Measurements from ENCODE around the gene CCNJL. TPM values are rescaled to one million over a fixed set of nuclear protein-coding genes. Genes with fewer than 3 reads are reported as not detected.

The CCNJL gene
- total RNA-seq, 1 donor from 2014 or later: 11.4 TPM

DNA sequence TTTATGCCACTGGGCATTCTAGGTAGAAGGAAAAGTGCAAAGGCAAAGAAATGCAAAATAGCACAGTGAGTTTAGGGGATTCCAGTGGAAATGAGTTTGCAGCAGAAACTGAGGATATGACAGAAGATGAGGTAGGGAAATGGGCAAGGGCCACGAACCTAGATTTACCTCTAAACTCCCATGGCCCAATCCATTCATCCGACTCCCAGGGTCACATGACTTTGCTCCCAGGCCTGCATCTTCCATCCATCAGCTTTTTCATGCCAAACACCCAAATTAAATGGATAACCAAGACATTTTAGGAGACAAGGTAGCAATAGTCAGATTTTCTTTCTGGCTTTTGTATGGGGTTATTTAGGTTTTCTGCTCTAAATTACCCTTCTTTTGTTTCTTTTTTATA lies 105.3 kb downstream of the CCNJL start:
- Mint-ChIP-seq H3K4me3 (ENCODE audit: unreplicated experiment) (no peak overlapping the region), H3K9me3 (ENCODE audit: low read depth) (no peaks in the 10 kb centered on the region), H3K36me3 (ENCODE audit: low read depth) (no peaks in the 10 kb centered on the region), H3K27ac (ENCODE audit: unreplicated experiment) (no peak overlapping the region), H3K27me3 (ENCODE audit: low read depth) (no peaks in the 10 kb centered on the region), H3K4me1 (ENCODE audit: low read depth) (no peaks in the 10 kb centered on the region)
- TF ChIP-seq, protein P1, sequence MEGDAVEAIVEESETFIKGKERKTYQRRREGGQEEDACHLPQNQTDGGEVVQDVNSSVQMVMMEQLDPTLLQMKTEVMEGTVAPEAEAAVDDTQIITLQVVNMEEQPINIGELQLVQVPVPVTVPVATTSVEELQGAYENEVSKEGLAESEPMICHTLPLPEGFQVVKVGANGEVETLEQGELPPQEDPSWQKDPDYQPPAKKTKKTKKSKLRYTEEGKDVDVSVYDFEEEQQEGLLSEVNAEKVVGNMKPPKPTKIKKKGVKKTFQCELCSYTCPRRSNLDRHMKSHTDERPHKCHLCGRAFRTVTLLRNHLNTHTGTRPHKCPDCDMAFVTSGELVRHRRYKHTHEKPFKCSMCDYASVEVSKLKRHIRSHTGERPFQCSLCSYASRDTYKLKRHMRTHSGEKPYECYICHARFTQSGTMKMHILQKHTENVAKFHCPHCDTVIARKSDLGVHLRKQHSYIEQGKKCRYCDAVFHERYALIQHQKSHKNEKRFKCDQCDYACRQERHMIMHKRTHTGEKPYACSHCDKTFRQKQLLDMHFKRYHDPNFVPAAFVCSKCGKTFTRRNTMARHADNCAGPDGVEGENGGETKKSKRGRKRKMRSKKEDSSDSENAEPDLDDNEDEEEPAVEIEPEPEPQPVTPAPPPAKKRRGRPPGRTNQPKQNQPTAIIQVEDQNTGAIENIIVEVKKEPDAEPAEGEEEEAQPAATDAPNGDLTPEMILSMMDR (IDR thresholded peaks at IDR 0.05): no peak
- DNase-seq (ENCODE audit: low spot score): no peak

Other genes with a start within 250 kb of the CCNJL start
- 14.1 to 20.8 TPM (median 18.5 TPM) in 3 replicates for gene PWWP2A, start 193.1 kb downstream of the CCNJL start, total RNA-seq
- gene FABP6, start 83.1 kb downstream of the CCNJL start, total RNA-seq: not detected in 3 replicates
- 0.34 to 0.62 TPM (median 0.59 TPM) in 3 replicates for gene C1QTNF2, start 58.1 kb upstream of the CCNJL start, total RNA-seq
- gene FAM200C, start 87.5 kb upstream of the CCNJL start, total RNA-seq: 3.9 to 7.2 TPM (median 4.1 TPM) in 3 replicates
- gene SLU7, start 106.5 kb upstream of the CCNJL start, total RNA-seq: 29.5 to 36.4 TPM (median 32.4 TPM) in 3 replicates
- gene PTTG1, start 109.3 kb upstream of the CCNJL start, total RNA-seq: 8.6 to 19.7 TPM (median 15.5 TPM) in 3 replicates